NCI-H526 (cell line): Measurements from ENCODE around the gene SHISA9.

Experiments
- DNase-seq, 2 experiments: peaks; one replicate each; lab custom pipeline; 2025; lab: John Stamatoyannopoulos, UW

SHISA9 gene

DNA sequence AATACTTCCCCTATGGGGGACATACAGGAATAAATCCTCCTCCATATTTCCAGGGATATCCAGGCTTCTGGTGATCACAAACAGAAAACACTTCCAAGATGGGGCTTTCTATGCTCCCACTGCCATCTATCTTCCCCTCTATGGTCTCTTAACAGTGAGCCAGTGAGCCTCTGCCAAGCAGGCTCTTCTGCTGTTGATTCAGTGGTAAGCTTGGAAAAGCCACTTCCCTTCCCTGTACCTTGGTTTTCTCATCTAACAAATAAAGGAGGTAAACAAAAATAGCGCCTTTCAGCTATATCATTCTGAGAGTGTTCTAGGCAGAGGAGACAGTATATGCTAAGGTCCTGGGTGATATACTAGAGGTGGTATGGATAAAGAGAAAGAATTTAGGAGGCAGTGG lies 368.0 kb downstream of the SHISA9 start:
- no peak for DNase-seq

DNA sequence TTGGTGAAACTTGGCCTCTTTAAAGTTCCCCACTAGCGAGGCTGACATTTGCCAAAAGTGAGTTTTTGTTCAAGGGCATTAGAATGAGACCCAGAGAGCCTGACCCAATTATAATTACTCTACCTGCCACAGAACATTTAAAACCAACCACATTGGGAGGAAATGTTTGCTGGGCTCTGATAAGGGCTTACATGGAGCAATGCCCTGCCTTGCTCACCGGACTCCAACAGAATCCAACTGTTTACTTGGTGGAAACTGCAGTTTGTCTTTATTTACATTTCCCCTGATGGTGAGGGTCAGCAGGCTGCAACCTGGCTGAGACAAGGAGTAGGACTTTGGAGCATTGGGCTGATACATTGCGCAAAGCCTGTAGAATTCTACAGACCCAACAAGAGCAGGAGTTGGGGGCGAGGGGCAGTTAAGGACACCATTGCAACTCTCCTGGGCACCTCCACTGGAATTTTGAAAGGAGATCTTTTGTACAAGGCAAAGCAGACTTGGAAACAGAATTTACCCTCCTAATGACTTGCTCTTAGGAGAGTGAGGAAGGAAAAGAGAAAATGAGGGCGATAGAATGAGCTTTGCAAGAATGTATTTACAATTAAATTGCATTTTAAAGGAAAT lies 368.6 kb downstream of the SHISA9 start:
- no peak for DNase-seq

GRCh38 chr16:13270602-13271001 lies 369.2 kb downstream of the SHISA9 start:
- DNase-seq: no peak

DNA sequence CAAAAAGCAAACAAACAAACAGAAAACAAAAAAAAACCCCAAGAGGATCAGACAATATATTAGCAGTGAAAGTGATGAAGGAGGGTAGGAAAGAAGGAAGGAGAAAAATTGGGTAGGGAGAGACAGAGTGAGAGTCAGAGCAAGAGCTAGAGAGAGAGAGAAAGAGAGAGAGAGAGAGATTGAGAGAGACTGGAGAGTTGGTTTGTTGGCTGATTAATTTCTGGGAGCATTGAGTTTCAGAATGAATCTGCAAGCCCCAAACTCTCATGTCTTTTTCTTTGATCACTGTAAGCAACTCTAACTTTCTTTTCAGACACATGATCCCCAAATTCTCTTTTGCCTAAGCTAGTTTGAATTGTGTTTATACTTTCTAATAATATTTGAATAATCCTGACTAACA lies 388.1 kb downstream of the SHISA9 start:
- DNase-seq: no peak
